ENCODE results near the gene WDFY3. TPM values are rescaled to one million over a fixed set of nuclear protein-coding genes. Genes with fewer than 3 reads are reported as not detected.

WDFY3 gene
- total and polyA plus RNA-seq, 3 experiments from 2014 or later, result 0.53 to 0.85 TPM; not detected in 1

GRCh38 chr4:84691800-84692199 is 274.7 kb downstream of the WDFY3 start:
- H3K9me3 ChIP-seq (ENCODE audit: low read length), result no peaks in the 10 kb centered on the region
- Mint-ChIP-seq H3K9me3 (no peaks in the 10 kb centered on the region), H3K27ac (no peak overlapping the region), H3K4me1 (no peaks in the 10 kb centered on the region), H3K27me3 (peaks cover 0 to 1% of the 10 kb centered on the region in 2 donors), H3K4me3 (no peak overlapping the region), H3K36me3 (no peaks in the 10 kb centered on the region)
- no peaks in the 10 kb centered on the region for H3K27me3 ChIP-seq (ENCODE audit: insufficient read depth, low read length, poor library complexity, severe bottlenecking)
- DNase-seq, result no peak
- H3K27ac ChIP-seq (ENCODE audit: low read depth, low read length), result no peak overlapping the region
- H3K4me3 ChIP-seq (ENCODE audit: low read length), result no peak overlapping the region
- ChIA-PET CTCF (no interaction called here), POLR2A (no interaction called here)
- H3K4me1 ChIP-seq (ENCODE audit: insufficient read depth, low read length), result no peaks in the 10 kb centered on the region
- H3K36me3 ChIP-seq (ENCODE audit: insufficient read depth, low read length), result no peaks in the 10 kb centered on the region

- Mint-ChIP-seq H3K4me3 (no peak overlapping the region), H3K4me1 (no peaks in the 10 kb centered on the region), H3K27ac (no peak overlapping the region), H3K27me3 (peaks cover 0 to 1% of the 10 kb centered on the region in 2 donors), H3K36me3 (no peaks in the 10 kb centered on the region), H3K9me3 (no peaks in the 10 kb centered on the region)
- ChIA-PET POLR2A (no interaction called here), CTCF (no interaction called here)
- Histone ChIP-seq H3K27ac (ENCODE audit: low read depth, low read length) (no peak overlapping the region), H3K9me3 (ENCODE audit: low read length) (no peaks in the 10 kb centered on the region), H3K27me3 (ENCODE audit: insufficient read depth, low read length, poor library complexity, severe bottlenecking) (no peaks in the 10 kb centered on the region), H3K36me3 (ENCODE audit: insufficient read depth, low read length) (no peaks in the 10 kb centered on the region), H3K4me3 (ENCODE audit: low read length) (no peak overlapping the region), H3K4me1 (ENCODE audit: insufficient read depth, low read length) (no peaks in the 10 kb centered on the region)
- DNase-seq, result no peak
Measured at GRCh38 chr4:84691170-84691691, 275.3 kb downstream of the WDFY3 start.

GRCh38 chr4:84690481-84690880 is 276.0 kb downstream of the WDFY3 start:
- Mint-ChIP-seq H3K36me3 (no peaks in the 10 kb centered on the region), H3K4me1 (no peaks in the 10 kb centered on the region), H3K27ac (no peak overlapping the region), H3K9me3 (no peaks in the 10 kb centered on the region), H3K27me3 (peaks cover 0 to 1% of the 10 kb centered on the region in 2 donors), H3K4me3 (no peak overlapping the region)
- Histone ChIP-seq H3K36me3 (ENCODE audit: insufficient read depth, low read length) (no peaks in the 10 kb centered on the region), H3K27ac (ENCODE audit: low read depth, low read length) (no peak overlapping the region), H3K4me3 (ENCODE audit: low read length) (no peak overlapping the region), H3K27me3 (ENCODE audit: insufficient read depth, low read length, poor library complexity, severe bottlenecking) (no peaks in the 10 kb centered on the region), H3K4me1 (ENCODE audit: insufficient read depth, low read length) (no peaks in the 10 kb centered on the region), H3K9me3 (ENCODE audit: low read length) (no peaks in the 10 kb centered on the region)
- no peak for DNase-seq
- ChIA-PET CTCF (no interaction called here), POLR2A (no interaction called here)

- no peak for DNase-seq
- no peaks in the 10 kb centered on the region for H3K4me1 Mint-ChIP-seq
- no peak overlapping the region for H3K4me3 Mint-ChIP-seq
- H3K27ac ChIP-seq (ENCODE audit: low read depth, low read length), result no peak overlapping the region
- H3K4me3 ChIP-seq (ENCODE audit: low read length), result no peak overlapping the region
- H3K9me3 ChIP-seq (ENCODE audit: low read length), result no peaks in the 10 kb centered on the region
- no peak overlapping the region for H3K27ac Mint-ChIP-seq
- H3K27me3 Mint-ChIP-seq, result peaks cover 0 to 1% of the 10 kb centered on the region in 2 donors
- CTCF ChIA-PET, result no interaction called here
- H3K27me3 ChIP-seq (ENCODE audit: insufficient read depth, low read length, poor library complexity, severe bottlenecking), result no peaks in the 10 kb centered on the region
- no peaks in the 10 kb centered on the region for H3K36me3 ChIP-seq (ENCODE audit: insufficient read depth, low read length)
- no peaks in the 10 kb centered on the region for H3K4me1 ChIP-seq (ENCODE audit: insufficient read depth, low read length)
- H3K36me3 Mint-ChIP-seq, result no peaks in the 10 kb centered on the region
- POLR2A ChIA-PET, result no interaction called here
- H3K9me3 Mint-ChIP-seq, result no peaks in the 10 kb centered on the region
Measured at GRCh38 chr4:84689197-84689596, 277.3 kb downstream of the WDFY3 start.

- ChIA-PET CTCF (no interaction called here), POLR2A (no interaction called here)
- no peak for DNase-seq
- no peak overlapping the region for H3K27ac Mint-ChIP-seq
- Histone ChIP-seq H3K27ac (ENCODE audit: low read depth, low read length) (no peak overlapping the region), H3K36me3 (ENCODE audit: insufficient read depth, low read length) (no peaks in the 10 kb centered on the region), H3K4me3 (ENCODE audit: low read length) (no peak overlapping the region), H3K27me3 (ENCODE audit: insufficient read depth, low read length, poor library complexity, severe bottlenecking) (no peaks in the 10 kb centered on the region), H3K9me3 (ENCODE audit: low read length) (no peaks in the 10 kb centered on the region), H3K4me1 (ENCODE audit: insufficient read depth, low read length) (no peaks in the 10 kb centered on the region)
- no peaks in the 10 kb centered on the region for H3K9me3 Mint-ChIP-seq
- H3K4me1 Mint-ChIP-seq, result no peaks in the 10 kb centered on the region
- H3K27me3 Mint-ChIP-seq, result peaks cover 0 to 1% of the 10 kb centered on the region in 2 donors
- H3K36me3 Mint-ChIP-seq, result no peaks in the 10 kb centered on the region
- no peak overlapping the region for H3K4me3 Mint-ChIP-seq
Measured at GRCh38 chr4:84688605-84689004, 277.9 kb downstream of the WDFY3 start.

- Histone ChIP-seq H3K4me1 (ENCODE audit: insufficient read depth, low read length) (no peaks in the 10 kb centered on the region), H3K36me3 (ENCODE audit: insufficient read depth, low read length) (no peaks in the 10 kb centered on the region), H3K4me3 (ENCODE audit: low read length) (no peak overlapping the region), H3K27ac (ENCODE audit: low read depth, low read length) (no peak overlapping the region), H3K27me3 (ENCODE audit: insufficient read depth, low read length, poor library complexity, severe bottlenecking) (no peaks in the 10 kb centered on the region), H3K9me3 (ENCODE audit: low read length) (no peaks in the 10 kb centered on the region)
- ChIA-PET CTCF (no interaction called here), POLR2A (no interaction called here)
- H3K9me3 Mint-ChIP-seq, result no peaks in the 10 kb centered on the region
- no peak for DNase-seq
- H3K4me1 Mint-ChIP-seq, result peaks cover 0 to 6% (median 0%) of the 10 kb centered on the region in 3 donors
- no peaks in the 10 kb centered on the region for H3K36me3 Mint-ChIP-seq
- H3K4me3 Mint-ChIP-seq, result no peak overlapping the region
- no peak overlapping the region for H3K27ac Mint-ChIP-seq
- no peaks in the 10 kb centered on the region for H3K27me3 Mint-ChIP-seq
Measured at GRCh38 chr4:84685105-84685504, 281.4 kb downstream of the WDFY3 start.

- no peak for DNase-seq
- H3K4me3 ChIP-seq (ENCODE audit: low read length), result no peak overlapping the region
- H3K27me3 ChIP-seq (ENCODE audit: insufficient read depth, low read length, poor library complexity, severe bottlenecking), result no peaks in the 10 kb centered on the region
- Mint-ChIP-seq H3K4me3 (no peak overlapping the region), H3K9me3 (peaks cover 0 to 2% (median 0%) of the 10 kb centered on the region in 5 donors), H3K36me3 (no peaks in the 10 kb centered on the region), H3K4me1 (peaks cover 0 to 6% (median 0%) of the 10 kb centered on the region in 3 donors), H3K27ac (no peak overlapping the region), H3K27me3 (no peaks in the 10 kb centered on the region)
- no peaks in the 10 kb centered on the region for H3K9me3 ChIP-seq (ENCODE audit: low read length)
- H3K27ac ChIP-seq (ENCODE audit: low read depth, low read length), result no peak overlapping the region
- ChIA-PET POLR2A (no interaction called here), CTCF (no interaction called here)
- H3K36me3 ChIP-seq (ENCODE audit: insufficient read depth, low read length), result no peaks in the 10 kb centered on the region
- H3K4me1 ChIP-seq (ENCODE audit: insufficient read depth, low read length), result no peaks in the 10 kb centered on the region
Measured at GRCh38 chr4:84684361-84684760, 282.1 kb downstream of the WDFY3 start.

GRCh38 chr4:84683064-84683850 is 283.2 kb downstream of the WDFY3 start:
- H3K4me1 Mint-ChIP-seq, result peaks cover 0 to 6% (median 0%) of the 10 kb centered on the region in 3 donors
- H3K9me3 Mint-ChIP-seq, result peaks cover 0 to 3% (median 0%) of the 10 kb centered on the region in 5 donors
- no peak for DNase-seq
- no peak overlapping the region for H3K27ac Mint-ChIP-seq
- no peaks in the 10 kb centered on the region for H3K36me3 Mint-ChIP-seq
- CTCF ChIA-PET, result no interaction called here
- no peaks in the 10 kb centered on the region for H3K36me3 ChIP-seq (ENCODE audit: insufficient read depth, low read length)
- H3K27me3 ChIP-seq (ENCODE audit: insufficient read depth, low read length, poor library complexity, severe bottlenecking), result no peaks in the 10 kb centered on the region
- no peak overlapping the region for H3K4me3 ChIP-seq (ENCODE audit: low read length)
- H3K4me3 Mint-ChIP-seq, result no peak overlapping the region
- H3K4me1 ChIP-seq (ENCODE audit: insufficient read depth, low read length), result no peaks in the 10 kb centered on the region
- H3K27ac ChIP-seq (ENCODE audit: low read depth, low read length), result no peak overlapping the region
- H3K9me3 ChIP-seq (ENCODE audit: low read length), result no peaks in the 10 kb centered on the region
- H3K27me3 Mint-ChIP-seq, result no peaks in the 10 kb centered on the region
- POLR2A ChIA-PET, result no interaction called here

Measured in CD8-positive, alpha-beta memory T cell (primary cell).